ENCODE measurements around the gene DDI1. TPM values are rescaled to one million over a fixed set of nuclear protein-coding genes. Genes with fewer than 3 reads are reported as not detected.

The DDI1 gene
- total and polyA plus RNA-seq, 8 donors: not detected

GRCh38 chr11:104086621-104087020, 50.2 kb downstream of the DDI1 start:
- peak in 2 of 4 donors; percentile 67 to 72 for DNase-seq
- intact Hi-C loops (cut with DNase I): no loop called here
- Histone ChIP-seq H3K27ac (no peak overlapping the region), H3K27me3 (no peaks in the 10 kb centered on the region), H3K9me3 (no peaks in the 10 kb centered on the region), H3K4me1 (no peaks in the 10 kb centered on the region), H3K36me3 (no peaks in the 10 kb centered on the region), H3K4me3 (no peak overlapping the region)
- TF ChIP-seq, protein P1, sequence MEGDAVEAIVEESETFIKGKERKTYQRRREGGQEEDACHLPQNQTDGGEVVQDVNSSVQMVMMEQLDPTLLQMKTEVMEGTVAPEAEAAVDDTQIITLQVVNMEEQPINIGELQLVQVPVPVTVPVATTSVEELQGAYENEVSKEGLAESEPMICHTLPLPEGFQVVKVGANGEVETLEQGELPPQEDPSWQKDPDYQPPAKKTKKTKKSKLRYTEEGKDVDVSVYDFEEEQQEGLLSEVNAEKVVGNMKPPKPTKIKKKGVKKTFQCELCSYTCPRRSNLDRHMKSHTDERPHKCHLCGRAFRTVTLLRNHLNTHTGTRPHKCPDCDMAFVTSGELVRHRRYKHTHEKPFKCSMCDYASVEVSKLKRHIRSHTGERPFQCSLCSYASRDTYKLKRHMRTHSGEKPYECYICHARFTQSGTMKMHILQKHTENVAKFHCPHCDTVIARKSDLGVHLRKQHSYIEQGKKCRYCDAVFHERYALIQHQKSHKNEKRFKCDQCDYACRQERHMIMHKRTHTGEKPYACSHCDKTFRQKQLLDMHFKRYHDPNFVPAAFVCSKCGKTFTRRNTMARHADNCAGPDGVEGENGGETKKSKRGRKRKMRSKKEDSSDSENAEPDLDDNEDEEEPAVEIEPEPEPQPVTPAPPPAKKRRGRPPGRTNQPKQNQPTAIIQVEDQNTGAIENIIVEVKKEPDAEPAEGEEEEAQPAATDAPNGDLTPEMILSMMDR (IDR thresholded peaks at IDR 0.05): no peak
- ATAC-seq: no peak

Other genes with a start within 250 kb of the DDI1 start
- 1 to 10 TPM; 2.1 to 4.0 TPM for gene PDGFD, start 127.5 kb downstream of the DDI1 start, total RNA-seq
- gene PDGFD, start 127.5 kb downstream of the DDI1 start, polyA plus RNA-seq (ENCODE audit: insufficient read length in 6 of 6): 1 to 10 TPM; 4.4 to 7.7 (median 5.9) TPM